H1 (cell line): Measurements from ENCODE around the gene STEAP1B. TPM values are rescaled to one million over a fixed set of nuclear protein-coding genes. Genes with fewer than 3 reads are reported as not detected.

Experiments
- CTCF ChIA-PET: fragments of 300-600 bp; sonication (Branson Sonifier 250); formaldehyde crosslinking; loops from one replicate; lab custom pipeline; 2021; ENCODE audit not compliant: partially characterized antibody; lab: Charles Lee
- POLR2A ChIA-PET: fragments of 300-600 bp; sonication (Branson Sonifier 250); formaldehyde crosslinking; loops from one replicate; lab custom pipeline; 2021; ENCODE audit warnings: inconsistent platforms; ENCODE audit not compliant: partially characterized antibody; lab: Charles Lee
- DNase-seq, 2 experiments: peaks; one replicate each; pipeline versions ENCODE4 v3.0.0 to v3.0.0-alpha.2; 2010 to 2022; ENCODE audit warnings: low spot score in 2 of 2, low read depth in 1 of 2, mixed read lengths in 1 of 2
- FAIRE-seq: peaks from 2 replicates; lab custom pipeline; 2011; peaks lifted over from hg19 to GRCh38; lab: Jason Lieb, UNC
- H2AFZ ChIP-seq: 2 replicates; pipeline ENCODE4 v1.8.1; 2012; ENCODE audit warnings: low read length, inconsistent platforms
- H2AK5ac ChIP-seq: 2 replicates; pipeline ENCODE4 v1.6.1; 2013; ENCODE audit warnings: low read depth, low read length
- H2BK120ac ChIP-seq: replicated peaks from 2 replicates; pipeline ENCODE3; 2013; ENCODE audit warnings: low read depth, low read length, inconsistent platforms
- H2BK12ac ChIP-seq: 2 replicates; pipeline ENCODE4 v1.6.1; 2013; ENCODE audit warnings: low read depth, low read length
- H2BK15ac ChIP-seq: 2 replicates; pipeline ENCODE4 v1.6.1; 2013; ENCODE audit warnings: low read length
- H2BK20ac ChIP-seq: 2 replicates; pipeline ENCODE4 v1.6.1; 2013; ENCODE audit warnings: low read length
- H2BK5ac ChIP-seq: 2 replicates; pipeline ENCODE4 v1.6.1; 2013; ENCODE audit warnings: low read depth, low read length
- H3K14ac ChIP-seq: 2 replicates; pipeline ENCODE4 v1.6.1; 2013; ENCODE audit warnings: inconsistent platforms; ENCODE audit not compliant: insufficient read length
- H3K18ac ChIP-seq: 2 replicates; pipeline ENCODE4 v1.6.1; 2013; ENCODE audit warnings: low read length; ENCODE audit errors: extremely low read depth
- H3K23ac ChIP-seq: 2 replicates; pipeline ENCODE4 v1.6.1; 2013; ENCODE audit warnings: inconsistent platforms; ENCODE audit not compliant: insufficient read length
- H3K23me2 ChIP-seq: 2 replicates; pipeline ENCODE4 v1.6.1; 2013; ENCODE audit warnings: low read depth, low read length
- H3K27ac ChIP-seq: 2 replicates; pipeline ENCODE4 v1.6.1; 2011; ENCODE audit warnings: low read depth, low read length, inconsistent platforms
- H3K27me3 ChIP-seq, 4 experiments: replicated peaks in 1 of 4; 1 replicate in 1 of 4; 2 replicates in 3 of 4; pipeline versions ENCODE4 v1.6.1 to v1.8.1; 2011 to 2013; ENCODE audit warnings: low read length in 3 of 4, mild to moderate bottlenecking in 3 of 4, inconsistent platforms in 2 of 4, mixed read lengths in 2 of 4, moderate library complexity in 1 of 4; ENCODE audit not compliant: control insufficient read depth in 3 of 4, insufficient read depth in 3 of 4; ENCODE audit errors: extremely low read depth in 1 of 4
- H3K36me3 ChIP-seq, 4 experiments: 2 replicates each; pipeline versions ENCODE4 v1.6.1 to v1.8.1; 2011 to 2013; ENCODE audit warnings: mild to moderate bottlenecking in 4 of 4, low read length in 3 of 4, moderate library complexity in 2 of 4, control low read depth in 1 of 4, inconsistent platforms in 1 of 4; ENCODE audit not compliant: insufficient read depth in 4 of 4, control insufficient read depth in 2 of 4
- H3K4ac ChIP-seq: replicated peaks from 2 replicates; pipeline ENCODE3; 2013; ENCODE audit warnings: low read length, low read depth, mixed read lengths, inconsistent platforms; ENCODE audit not compliant: insufficient read length
- H3K4me1 ChIP-seq, 4 experiments: replicated peaks in 1 of 4; 1 replicate in 1 of 4; 2 replicates in 3 of 4; pipeline versions ENCODE4 v1.6.1 to v1.8.1; 2011 to 2013; ENCODE audit warnings: low read length in 3 of 4, inconsistent platforms in 2 of 4, mixed read lengths in 1 of 4; ENCODE audit not compliant: insufficient read depth in 4 of 4, control insufficient read depth in 3 of 4
- H3K4me2 ChIP-seq, 2 experiments: 2 replicates each; pipeline versions ENCODE4 v1.6.1 to v1.8.1; 2011 to 2013; ENCODE audit warnings: low read depth in 2 of 2, low read length in 2 of 2, control low read depth in 1 of 2, inconsistent platforms in 1 of 2, mild to moderate bottlenecking in 1 of 2; ENCODE audit not compliant: insufficient read depth in 1 of 2
- H3K4me3 ChIP-seq, 4 experiments: fragments of 200-600, 300-600 bp in 1 of 4; sonication (generic), shearing (Covaris generic), sonication (Bioruptor Twin) in 1 of 4; 2 replicates each; pipeline versions ENCODE4 v1.5.1 to v1.8.1; 2011 to 2016; ENCODE audit warnings: low read length in 4 of 4, low read depth in 3 of 4, control low read depth in 2 of 4, inconsistent platforms in 2 of 4, mild to moderate bottlenecking in 2 of 4, mixed read lengths in 1 of 4, moderate library complexity in 1 of 4; ENCODE audit not compliant: insufficient read depth in 2 of 4; ENCODE audit errors: extremely low read depth in 1 of 4
- H3K56ac ChIP-seq: replicated peaks from 2 replicates; pipeline ENCODE3; 2013; ENCODE audit warnings: low read depth, mild to moderate bottlenecking, mixed read lengths, low read length, inconsistent platforms; ENCODE audit not compliant: insufficient read length
- H3K79me1 ChIP-seq: 2 replicates; pipeline ENCODE4 v1.6.1; 2013; ENCODE audit warnings: low read depth, low read length, control low read depth
- H3K79me2 ChIP-seq, 2 experiments: 2 replicates each; pipeline versions ENCODE4 v1.6.1 to v1.8.1; 2012 to 2013; ENCODE audit warnings: low read length in 2 of 2, mild to moderate bottlenecking in 2 of 2, inconsistent platforms in 1 of 2; ENCODE audit not compliant: insufficient read depth in 2 of 2, control insufficient read depth in 1 of 2
- H3K9ac ChIP-seq, 4 experiments: replicated peaks in 1 of 4; 1 replicate in 1 of 4; 2 replicates in 3 of 4; pipeline versions ENCODE4 v1.6.1 to v1.8.1; 2011 to 2013; ENCODE audit warnings: low read depth in 3 of 4, low read length in 3 of 4, control low read depth in 2 of 4, mild to moderate bottlenecking in 2 of 4, moderate library complexity in 2 of 4, inconsistent platforms in 1 of 4; ENCODE audit errors: extremely low read depth in 1 of 4
- H3K9me3 ChIP-seq, 2 experiments: 2 replicates each; pipeline versions ENCODE4 v1.6.1 to v1.8.1; 2012 to 2013; ENCODE audit warnings: mild to moderate bottlenecking in 2 of 2, moderate library complexity in 2 of 2, control low read depth in 1 of 2, inconsistent platforms in 1 of 2, low read depth in 1 of 2, low read length in 1 of 2, mixed read lengths in 1 of 2; ENCODE audit not compliant: insufficient read depth in 2 of 2
- H4K20me1 ChIP-seq, 2 experiments: replicated peaks in 1 of 2; 2 replicates each; pipeline versions ENCODE3 to v1.8.1; 2011 to 2013; ENCODE audit warnings: inconsistent platforms in 2 of 2, low read length in 2 of 2, mild to moderate bottlenecking in 1 of 2; ENCODE audit not compliant: insufficient read depth in 2 of 2, control insufficient read depth in 1 of 2
- H4K5ac ChIP-seq: 2 replicates; pipeline ENCODE4 v1.6.1; 2013; ENCODE audit warnings: low read length, low read depth, mixed read lengths, inconsistent platforms; ENCODE audit not compliant: insufficient read length
- H4K8ac ChIP-seq: 2 replicates; pipeline ENCODE4 v1.8.0; 2013; ENCODE audit warnings: mild to moderate bottlenecking, moderate library complexity, low read length, inconsistent platforms; ENCODE audit not compliant: insufficient read depth; ENCODE audit errors: extremely low read depth
- H4K91ac ChIP-seq: replicated peaks from 2 replicates; pipeline ENCODE3; 2013; ENCODE audit warnings: low read length, mixed read lengths, inconsistent platforms; ENCODE audit not compliant: insufficient read length
- BACH1 ChIP-seq: IDR thresholded peaks from 2 replicates; pipeline ENCODE4 v1.6.1; 2012; ENCODE audit warnings: low read length, improper control_type of control experiment
- CHD1 ChIP-seq: IDR thresholded peaks from 2 replicates; pipeline ENCODE4 v1.6.1; 2012; ENCODE audit warnings: low read depth, low read length, improper control_type of control experiment
- EP300 ChIP-seq, 2 experiments: IDR thresholded peaks; 1 replicate in 1 of 2; 2 replicates in 1 of 2; pipeline ENCODE4 v1.6.1; 2011 to 2012; ENCODE audit warnings: low read depth in 2 of 2, low read length in 2 of 2, mild to moderate bottlenecking in 2 of 2, borderline replicate concordance in 1 of 2, inconsistent platforms in 1 of 2, moderate library complexity in 1 of 2
- JUN ChIP-seq: IDR thresholded peaks from 2 replicates; pipeline ENCODE4 v1.6.1; 2011; ENCODE audit warnings: low read depth, mild to moderate bottlenecking, improper control_type of control experiment, low read length
- NANOG ChIP-seq: IDR thresholded peaks from 2 replicates; pipeline ENCODE4 v1.6.1; 2011; ENCODE audit warnings: low read length, low read depth, mild to moderate bottlenecking, inconsistent platforms; ENCODE audit not compliant: insufficient read depth, poor library complexity, severe bottlenecking
- SAP30 ChIP-seq: fragments of 300-600 bp; sonication (generic); IDR thresholded peaks from 2 replicates; pipeline ENCODE4 v1.7.1; 2012; ENCODE audit warnings: low read length, moderate library complexity, mild to moderate bottlenecking, inconsistent platforms; ENCODE audit not compliant: insufficient read depth, insufficient replicate concordance
- SIRT6 ChIP-seq: IDR thresholded peaks from one replicate; pipeline ENCODE4 v1.7.1; 2012; ENCODE audit warnings: low read length, inconsistent platforms
- SP2 ChIP-seq: IDR thresholded peaks from 2 replicates; pipeline ENCODE4 v1.6.1; 2012; ENCODE audit warnings: mild to moderate bottlenecking, low read length, inconsistent platforms
- TBP ChIP-seq: IDR thresholded peaks from 2 replicates; pipeline ENCODE4 v1.6.1; 2011; ENCODE audit warnings: low read depth, low read length, improper control_type of control experiment
- WGBS, 2 experiments: shearing (Covaris generic) in 1 of 2; methylation state at CpG; one replicate each; pipeline versions ENCODE4 v1.1.6 to v1.1.7; 2013 to 2015; ENCODE audit warnings: low lambda C conversion rate in 2 of 2, mixed read lengths in 2 of 2, inconsistent platforms in 1 of 2, low coverage in 1 of 2, missing lambda C conversion rate in 1 of 2; ENCODE audit not compliant: insufficient replicate concordance in 2 of 2, insufficient coverage in 1 of 2, insufficient read length in 1 of 2; ENCODE audit errors: extremely low coverage in 1 of 2, missing lambda C conversion rate in 1 of 2; 5-methylcytosine and 5-hydroxymethylcytosine counted together
- polyA plus RNA-seq, 7 experiments: library from polyadenylated mRNA; depleted of rRNA in 3 of 7; stranded (reverse) in 5 of 7; unstranded in 2 of 7; fragments of >200 nt in 5 of 7; fragments of 200-250 nt in 2 of 7; gene quantifications; 1 replicate in 5 of 7; 2 replicates in 1 of 7; 4 replicates in 1 of 7; pipeline versions ENCODE4 v1.2.1 to v1.2.3, GENCODE V29; 2011 to 2013; ENCODE audit warnings: missing spikeins in 2 of 7, mixed read lengths in 2 of 7
- total RNA-seq: library from RNA; stranded (reverse); fragmentation: NEBNext Ultra II Directional; extraction: Animal tissue kit (Norgen Biotek cat#: 25700); gene quantifications from 2 replicates; pipeline ENCODE4 v1.2.1, GENCODE V29; 2021
- TF ChIP-seq, protein P1 (sequence below): IDR thresholded peaks from 2 replicates; pipeline ENCODE4 v1.6.1; 2011; ENCODE audit warnings: low read depth, mild to moderate bottlenecking, low read length; ENCODE audit not compliant: insufficient read depth

Gene STEAP1B
- total and polyA plus RNA-seq, 2 of the 8 experiments (the other 6 are each of a cell fraction or from before 2014, with no cell fraction given) = 5.4 to 8.7 TPM

DNA sequence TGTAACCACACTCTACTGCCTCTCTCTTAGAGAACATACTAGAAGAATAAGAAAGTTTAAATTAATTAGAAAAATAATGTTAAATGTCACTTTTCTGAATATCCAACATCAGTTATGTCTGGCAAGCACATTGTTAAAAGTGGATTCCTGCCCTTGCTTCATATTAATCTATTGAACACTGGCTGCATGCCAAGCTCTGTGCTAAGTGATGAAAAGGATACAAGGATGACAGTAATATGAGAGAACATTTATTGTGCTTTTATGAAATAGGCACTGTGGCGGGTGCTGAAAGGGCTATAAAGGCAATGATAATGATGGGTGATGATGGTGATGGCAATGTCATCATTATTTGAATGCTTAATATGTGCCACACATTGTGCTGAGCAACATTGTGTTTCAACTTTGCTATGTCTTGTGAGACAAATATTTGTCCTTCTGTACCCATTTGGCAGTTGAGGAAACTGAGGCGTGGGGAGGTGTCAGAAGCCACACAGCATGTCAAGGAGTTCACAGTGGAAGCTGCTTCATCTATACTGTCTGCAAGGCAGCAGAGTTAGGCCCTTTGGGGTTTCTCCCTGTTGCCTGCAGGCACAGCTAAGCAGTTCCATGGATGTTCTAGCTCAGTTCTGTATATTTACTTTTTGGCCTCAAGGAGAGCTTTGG lies 78.9 kb downstream of the STEAP1B start:
- Histone ChIP-seq H3K27me3 (no peaks in the 10 kb centered on the region), H4K5ac (no peak overlapping the region), H4K8ac (no peak overlapping the region), H3K56ac (no peak overlapping the region), H2AFZ (no peak overlapping the region), H2BK5ac (no peak overlapping the region), H3K4ac (no peak overlapping the region), H2BK15ac (no peak overlapping the region), H3K9me3 (no peaks in the 10 kb centered on the region), H3K4me2 (no peak overlapping the region), H2BK12ac (no peak overlapping the region), H2BK20ac (no peak overlapping the region), H3K9ac (no peak overlapping the region), H3K23ac (no peak overlapping the region), H2BK120ac (no peak overlapping the region), H3K18ac (no peak overlapping the region), H3K27ac (no peak overlapping the region), H3K23me2 (no peaks in the 10 kb centered on the region), H2AK5ac (no peak overlapping the region), H3K4me1 (no peaks in the 10 kb centered on the region), H3K79me1 (no peaks in the 10 kb centered on the region), H3K79me2 (no peaks in the 10 kb centered on the region), H3K14ac (no peak overlapping the region), H4K91ac (no peak overlapping the region), H3K36me3 (no peaks in the 10 kb centered on the region), H3K4me3 (no peak overlapping the region), H4K20me1 (no peaks in the 10 kb centered on the region)
- DNase-seq (no peak), FAIRE-seq (no peak)
- POLR2A ChIA-PET = no interaction called here
- CTCF ChIA-PET = interaction anchor here (1.0 kb wide), 1 partner anchor 32 kb away, joined by 4 read pairs; no protein-coding TSS in a partner anchor
- WGBS, 2 experiments = 91% methylated on average over 2 of the region's 2 CpGs; no CpG with 5 or more reads in 1 of the 2 experiments
- TF ChIP-seq SAP30 = no peak
- no peak for TF ChIP-seq SIRT6
- TF ChIP-seq NANOG = no peak
- TF ChIP-seq BACH1 = no peak
- no peak for TF ChIP-seq SP2
- TF ChIP-seq, protein P1, sequence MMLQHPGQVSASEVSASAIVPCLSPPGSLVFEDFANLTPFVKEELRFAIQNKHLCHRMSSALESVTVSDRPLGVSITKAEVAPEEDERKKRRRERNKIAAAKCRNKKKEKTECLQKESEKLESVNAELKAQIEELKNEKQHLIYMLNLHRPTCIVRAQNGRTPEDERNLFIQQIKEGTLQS = no peak
- no peak for TF ChIP-seq JUN
- no peak for TF ChIP-seq EP300 (IDR thresholded peaks at IDR 0.05; ENCODE audit: borderline replicate concordance in 1 of 2, low read depth in 2 of 2, low read length in 2 of 2)
- TF ChIP-seq CHD1 = no peak
- no peak for TF ChIP-seq TBP
